NCI-H2171 treated with DMSO at 0.1 percent for 48 hours (cell line): ENCODE measurements around the gene CYB5R4.

Experiments
- DNase-seq: peaks from one replicate; lab custom pipeline; 2025; lab: John Stamatoyannopoulos, UW

The CYB5R4 gene

GRCh38 chr6:83859410-83860358, at the start of gene CYB5R4:
Gene CYB5R4, plus strand, starts transcription at chr6:83859689. Its CDS starts 94 bp downstream, at chr6:83859783.
- DNase-seq, result peak; percentile 92

GRCh38 chr6:83812595-83812994, 46.9 kb upstream of the CYB5R4 start:
- no peak for DNase-seq

- peak; percentile 71 for DNase-seq
Observed at GRCh38 chr6:83815631-83816272, 43.7 kb upstream of the CYB5R4 start.

- DNase-seq, result no peak
Observed at GRCh38 chr6:83822629-83823169, 36.8 kb upstream of the CYB5R4 start.

- no peak for DNase-seq
Observed at GRCh38 chr6:83824388-83824801, 35.1 kb upstream of the CYB5R4 start.

GRCh38 chr6:83824831-83825230, 34.7 kb upstream of the CYB5R4 start:
- DNase-seq, result no peak

GRCh38 chr6:83827050-83827449, 32.4 kb upstream of the CYB5R4 start:
- DNase-seq, result no peak

GRCh38 chr6:83838727-83839126, 20.8 kb upstream of the CYB5R4 start:
- peak; percentile 13 for DNase-seq

GRCh38 chr6:83844170-83844569, 15.3 kb upstream of the CYB5R4 start:
- DNase-seq, result no peak

GRCh38 chr6:83846291-83846690, 13.2 kb upstream of the CYB5R4 start:
- DNase-seq, result no peak

GRCh38 chr6:83847179-83847578, 12.3 kb upstream of the CYB5R4 start:
- DNase-seq, result no peak

- DNase-seq, result no peak
Observed at GRCh38 chr6:83849127-83849526, 10.4 kb upstream of the CYB5R4 start.

- DNase-seq, result no peak
Observed at GRCh38 chr6:83849610-83850009, 9.9 kb upstream of the CYB5R4 start.

GRCh38 chr6:83852528-83853177, 6.8 kb upstream of the CYB5R4 start:
- peak; percentile 32 for DNase-seq

- DNase-seq, result peak; percentile 85
Observed at GRCh38 chr6:83853178-83854000, 6.1 kb upstream of the CYB5R4 start, which contains the start of gene RIPPLY2. Gene RIPPLY2, plus strand, starts transcription at chr6:83853360. Its CDS starts 57 bp downstream, at chr6:83853417.

GRCh38 chr6:83854001-83854501, 5.4 kb upstream of the CYB5R4 start:
- peak; percentile 75 for DNase-seq

GRCh38 chr6:83854766-83855165, 4.7 kb upstream of the CYB5R4 start:
- no peak for DNase-seq

GRCh38 chr6:83860359-83860755, 868 bp downstream of the CYB5R4 start:
- no peak for DNase-seq

- no peak for DNase-seq
Observed at GRCh38 chr6:83860782-83861495, 1.4 kb downstream of the CYB5R4 start.

GRCh38 chr6:83862776-83863471, 3.4 kb downstream of the CYB5R4 start:
- peak; percentile 86 for DNase-seq
